ENCODE measurements around the gene C11orf65.

The C11orf65 gene

DNA sequence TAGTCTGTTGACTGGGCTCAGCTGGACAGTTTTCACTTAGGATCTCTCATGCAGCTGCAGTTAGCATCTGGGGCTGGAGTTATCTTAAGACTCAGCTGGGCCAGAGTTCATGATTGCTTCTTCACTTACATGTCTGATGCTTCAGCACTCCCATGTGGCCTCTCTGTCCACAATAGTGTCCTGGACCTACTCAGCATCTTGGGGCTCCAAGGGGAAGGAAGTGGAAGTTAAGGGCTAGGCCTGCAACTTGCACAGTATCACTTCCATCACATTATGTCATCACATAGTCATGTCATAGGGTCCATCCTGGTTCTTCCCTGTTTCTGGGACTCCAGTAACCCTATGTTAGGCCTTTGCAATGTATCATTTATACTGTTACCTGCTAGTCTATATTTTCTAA, 115.9 kb downstream of the C11orf65 start:
- DNase-seq, result no peak

DNA sequence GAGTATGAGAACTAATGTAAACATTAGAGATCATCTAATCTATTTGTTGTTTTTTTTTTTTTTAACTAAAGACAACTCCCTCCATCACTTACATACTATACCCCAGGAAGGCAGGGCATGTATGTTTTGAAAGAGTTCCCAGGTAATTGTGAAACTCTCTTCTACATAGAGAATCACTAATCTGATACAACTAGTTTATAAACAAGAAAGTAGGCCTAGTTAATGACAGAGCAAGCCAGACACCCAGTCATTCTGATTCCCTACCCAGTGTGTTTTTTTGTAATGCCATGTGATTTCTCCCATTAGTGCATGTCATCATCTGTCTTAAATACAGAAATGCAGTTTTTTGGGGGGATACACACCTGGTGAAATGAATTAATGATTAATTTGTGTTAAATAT, 120.9 kb downstream of the C11orf65 start:
- DNase-seq, result no peak

DNA sequence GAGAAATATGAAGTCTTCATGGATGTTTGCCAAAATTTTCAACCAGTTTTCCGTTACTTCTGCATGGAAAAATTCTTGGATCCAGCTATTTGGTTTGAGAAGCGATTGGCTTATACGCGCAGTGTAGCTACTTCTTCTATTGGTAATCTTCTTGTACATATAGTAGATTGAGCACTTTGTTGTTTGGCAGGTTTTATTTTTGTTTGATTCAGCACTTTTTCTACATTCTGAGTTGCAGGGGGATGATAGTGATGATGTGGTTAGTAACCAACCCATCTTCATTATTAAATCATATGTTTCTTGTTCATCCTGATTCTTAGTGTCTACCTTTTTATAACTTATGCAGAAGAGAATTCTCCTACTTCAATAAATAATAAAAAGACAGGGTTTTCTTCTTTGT, 121.6 kb downstream of the C11orf65 start:
- no peak for DNase-seq

DNA sequence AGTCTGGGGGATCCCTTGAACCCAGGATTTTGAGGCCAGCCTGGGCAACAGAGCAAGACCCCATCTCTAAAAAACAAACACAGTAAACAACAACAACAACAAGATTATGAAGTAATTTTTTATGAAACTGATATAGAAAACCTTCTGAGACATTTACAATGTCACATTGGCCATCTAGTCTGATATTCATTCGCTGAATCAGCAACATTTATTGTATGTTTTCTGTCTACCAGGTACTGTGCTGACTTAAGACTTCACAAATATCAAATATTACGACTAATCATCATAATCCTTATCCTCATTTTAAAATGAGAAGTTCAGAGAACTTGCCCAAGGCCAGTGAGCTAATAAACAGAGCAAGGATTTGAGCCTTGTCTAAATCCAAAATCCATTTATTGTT, 123.6 kb downstream of the C11orf65 start:
- DNase-seq, result no peak

DNA sequence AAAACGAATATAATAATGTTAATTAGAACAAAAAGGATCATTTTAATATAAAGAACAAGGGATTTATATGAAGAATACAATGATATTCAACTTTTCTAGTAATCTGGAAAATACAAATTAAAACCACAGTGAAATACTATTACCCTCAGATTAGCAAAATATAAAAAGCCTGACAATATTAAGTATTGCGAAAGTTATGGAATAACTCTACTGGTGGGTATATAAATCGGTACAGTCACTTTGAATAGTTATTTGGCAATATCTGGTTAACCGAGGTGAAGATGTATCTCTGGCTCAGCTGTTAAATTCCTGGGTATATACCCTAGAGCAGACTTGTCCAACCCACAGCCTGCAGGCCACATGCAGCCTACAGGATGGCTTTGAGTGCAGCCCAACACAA, 125.7 kb downstream of the C11orf65 start:
- no peak for DNase-seq

DNA sequence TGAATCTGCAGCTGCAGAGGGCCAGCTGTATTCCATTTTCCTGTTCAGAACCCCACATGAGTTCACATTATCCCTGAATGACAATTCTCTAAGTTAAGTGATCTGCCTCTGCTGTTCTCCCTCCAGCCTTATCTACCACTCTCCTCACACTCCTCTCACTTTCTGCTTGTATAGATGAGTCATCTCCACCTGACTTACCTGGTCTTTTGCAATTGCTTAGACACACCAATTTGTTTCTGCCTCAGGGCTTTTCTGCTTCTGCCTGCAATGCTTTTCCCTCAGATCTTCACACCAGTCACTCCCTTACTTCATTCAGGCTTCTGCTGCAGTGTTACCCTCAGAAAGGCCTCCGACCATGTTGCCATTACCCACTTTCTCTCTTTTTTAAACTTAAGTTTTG, 126.4 kb downstream of the C11orf65 start:
- no peak for DNase-seq

DNA sequence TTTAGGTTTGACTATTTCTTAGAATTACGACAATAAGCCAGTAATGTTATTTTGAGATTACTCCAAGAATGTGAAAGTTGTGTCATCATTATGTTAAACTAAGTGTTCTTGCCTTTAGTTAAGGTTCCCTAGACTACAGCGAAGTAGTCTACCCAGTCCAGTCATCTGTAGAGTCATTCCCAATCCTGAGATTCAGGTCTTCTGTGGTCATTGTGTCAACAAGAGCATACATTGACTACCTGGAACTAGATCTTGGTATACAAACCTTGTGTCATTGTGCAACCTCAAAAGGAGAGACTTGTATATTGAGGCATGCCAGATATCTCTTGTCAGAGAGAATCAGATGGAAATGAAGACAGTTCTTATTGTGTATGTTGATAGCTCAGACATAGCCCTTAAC, 128.6 kb downstream of the C11orf65 start:
- no peak for DNase-seq

DNA sequence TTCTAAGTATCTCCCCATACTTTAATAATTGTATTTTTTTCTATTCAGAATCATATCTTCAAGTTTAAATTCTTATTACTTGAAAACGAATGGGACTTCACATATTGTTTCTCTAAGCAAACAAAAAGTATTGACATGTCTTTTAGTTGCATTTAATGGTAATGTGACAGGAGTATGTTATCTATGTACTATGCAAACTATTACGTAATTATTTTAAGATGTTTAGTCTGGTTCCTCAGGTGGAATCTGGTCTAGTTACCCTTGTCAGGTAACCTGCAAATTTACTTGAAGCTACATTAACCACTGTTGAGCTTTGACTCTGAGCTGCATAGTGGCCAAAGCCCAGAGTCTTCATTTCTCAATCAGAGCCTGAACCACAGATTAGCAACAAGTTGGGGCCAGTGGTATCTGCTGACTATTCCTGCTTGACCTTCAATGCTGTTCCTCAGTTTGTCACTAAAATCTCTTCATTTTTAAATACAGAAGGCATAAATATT, 133.9 kb downstream of the C11orf65 start:
- DNase-seq, result no peak
